K562 (cell line): ENCODE data around the gene PNRC2. TPM values are rescaled to one million over a fixed set of nuclear protein-coding genes. Genes with fewer than 3 reads are reported as not detected.
A peak's percentile ranks its signal among the peaks of the same experiment; 100 is the strongest.

Source experiments
- BRD9 ChIP-seq: fragments of 450-650 bp; IDR thresholded peaks from 2 replicates; pipeline ENCODE4 v1.6.1; 2018; ENCODE audit warnings: low read depth; ENCODE audit not compliant: partially characterized antibody
- CCNT2 ChIP-seq: IDR thresholded peaks from 2 replicates; pipeline ENCODE4 v1.6.1; 2011; ENCODE audit warnings: borderline replicate concordance, low read depth, mild to moderate bottlenecking, moderate library complexity, mixed read lengths, low read length; ENCODE audit not compliant: insufficient read length; ENCODE audit errors: extremely low read depth
- DEAF1 ChIP-seq: fragments of 450-650 bp; formaldehyde crosslinking; IDR thresholded peaks from 2 replicates; pipeline ENCODE4 v1.4.0; 2020; ENCODE audit warnings: mild to moderate bottlenecking, moderate library complexity
- DPF2 ChIP-seq: fragments of 450-650 bp; IDR thresholded peaks from 2 replicates; pipeline ENCODE4 v1.6.1; 2016
- E2F5 ChIP-seq: sonication (generic); formaldehyde crosslinking; IDR thresholded peaks from 2 replicates; pipeline ENCODE4 v1.8.0; 2022; ENCODE audit warnings: mild to moderate bottlenecking, missing genetic modification reagents
- FOXP1 ChIP-seq: sonication (generic); formaldehyde crosslinking; IDR thresholded peaks from 2 replicates; pipeline ENCODE4 v1.8.0; 2022; ENCODE audit warnings: mild to moderate bottlenecking, missing genetic modification reagents
- GABPB1 ChIP-seq: sonication (generic); formaldehyde crosslinking; IDR thresholded peaks from 2 replicates; pipeline ENCODE4 v1.8.0; 2022; ENCODE audit warnings: mild to moderate bottlenecking, missing genetic modification reagents
- GATAD2B ChIP-seq: fragments of 450-650 bp; IDR thresholded peaks from 2 replicates; pipeline ENCODE4 v1.6.1; 2017; ENCODE audit warnings: mild to moderate bottlenecking, borderline replicate concordance
- HDGF ChIP-seq: fragments of 450-650 bp; IDR thresholded peaks from 2 replicates; pipeline ENCODE4 v1.6.1; 2016
- HNRNPLL ChIP-seq: fragments of 200-400 bp; formaldehyde crosslinking; IDR thresholded peaks from 2 replicates; pipeline ENCODE4 v1.6.1; 2017; ENCODE audit warnings: low read length, low read depth, mild to moderate bottlenecking; ENCODE audit not compliant: poor library complexity, severe bottlenecking
- ID3 ChIP-seq, 2 experiments: fragments of 250-450 bp in 1 of 2; fragments of 450-650 bp in 1 of 2; sonication (Bioruptor Pico) in 1 of 2; IDR thresholded peaks; 2 replicates each; pipeline versions ENCODE4 v1.6.1 to v1.8.0; 2016 to 2021; ENCODE audit warnings: mild to moderate bottlenecking in 2 of 2, moderate library complexity in 2 of 2, missing compliant biosample characterization in 1 of 2, missing genetic modification characterization in 1 of 2
- KAT8 ChIP-seq: fragments of 450-650 bp; IDR thresholded peaks from 2 replicates; pipeline ENCODE4 v1.6.1; 2016; ENCODE audit warnings: low read depth, mild to moderate bottlenecking
- KDM4B ChIP-seq, 2 experiments: fragments of 450-650 bp in 1 of 2; sonication (generic) in 1 of 2; IDR thresholded peaks; 2 replicates each; pipeline ENCODE4 v1.6.1; 2016 to 2017; ENCODE audit warnings: borderline replicate concordance in 2 of 2, antibody characterized with exemption in 1 of 2, low read depth in 1 of 2, mild to moderate bottlenecking in 1 of 2
- MTA2 ChIP-seq: fragments of 450-650 bp; IDR thresholded peaks from 2 replicates; pipeline ENCODE4 v1.6.1; 2016; ENCODE audit warnings: low read depth
- MTF1 ChIP-seq: fragments of 250-450 bp; sonication (Bioruptor Pico); IDR thresholded peaks from 2 replicates; pipeline ENCODE4 v1.9.0; 2021; ENCODE audit warnings: moderate library complexity, mild to moderate bottlenecking, inconsistent platforms, borderline replicate concordance
- MYBL2 ChIP-seq, 2 experiments: fragments of 450-650 bp in 1 of 2; sonication (generic) in 1 of 2; formaldehyde crosslinking in 1 of 2; IDR thresholded peaks; 2 replicates each; pipeline versions ENCODE4 v1.6.1 to v1.8.1; 2017 to 2022; ENCODE audit warnings: borderline replicate concordance in 1 of 2, inconsistent platforms in 1 of 2, low read depth in 1 of 2, mild to moderate bottlenecking in 1 of 2, missing genetic modification reagents in 1 of 2, moderate library complexity in 1 of 2
- NFXL1 ChIP-seq: fragments of 450-650 bp; formaldehyde crosslinking; IDR thresholded peaks from 2 replicates; pipeline ENCODE4 v1.4.0; 2021; ENCODE audit warnings: mild to moderate bottlenecking
- NR0B1 ChIP-seq: fragments of 450-650 bp; IDR thresholded peaks from one replicate; pipeline ENCODE4 v1.6.1; 2018; ENCODE audit warnings: mild to moderate bottlenecking, moderate library complexity; ENCODE audit not compliant: partially characterized antibody
- SIN3A ChIP-seq, 2 experiments: fragments of 150-350 bp in 1 of 2; IDR thresholded peaks; 2 replicates each; pipeline ENCODE4 v1.6.1; 2011 to 2016; ENCODE audit warnings: borderline replicate concordance in 2 of 2, low read depth in 2 of 2, low read length in 2 of 2, mild to moderate bottlenecking in 2 of 2, moderate library complexity in 2 of 2; ENCODE audit not compliant: control insufficient read depth in 1 of 2
- TAF1 ChIP-seq: IDR thresholded peaks from 2 replicates; pipeline ENCODE4 v1.6.1; 2011; ENCODE audit warnings: mild to moderate bottlenecking, low read length, moderate library complexity; ENCODE audit not compliant: insufficient read depth, control insufficient read depth, severe bottlenecking; ENCODE audit errors: extremely low read depth
- ZBTB12 ChIP-seq: fragments of 250-450 bp; sonication (Bioruptor Pico); IDR thresholded peaks from 2 replicates; pipeline ENCODE4 v1.4.0; 2020
- ZNF445 ChIP-seq: fragments of 250-450 bp; sonication (Bioruptor Pico); IDR thresholded peaks from 2 replicates; pipeline ENCODE4 v1.4.0; 2020; ENCODE audit warnings: low read depth, mild to moderate bottlenecking, moderate library complexity
- ZNF668 ChIP-seq: fragments of 250-450 bp; sonication (Bioruptor Pico); IDR thresholded peaks from 2 replicates; pipeline ENCODE4 v1.8.0; 2022; ENCODE audit warnings: mild to moderate bottlenecking, inconsistent platforms
- polyA plus RNA-seq, 8 experiments: library from polyadenylated mRNA; depleted of rRNA in 4 of 8; stranded (reverse) in 5 of 8; unstranded in 3 of 8; fragments of >200 nt; fragmentation: Nextera tagmentation in 2 of 8; fragmentation: Illumina TruSeq in 1 of 8; extraction: Ambion mirVana in 2 of 8; extraction: Trizol in 1 of 8; gene quantifications; 2 replicates each; pipeline versions ENCODE4 v1.2.1 to v1.2.3, GENCODE V29; 2011 to 2014; ENCODE audit warnings: inconsistent platforms in 1 of 8, missing spikeins in 1 of 8
- total RNA-seq, 7 experiments: library from RNA; depleted of rRNA in 6 of 7; stranded (reverse); fragments of >200 nt in 6 of 7; fragmentation: Illumina TruSeq in 2 of 7; extraction: Trizol in 2 of 7; gene quantifications; 2 replicates each; pipeline versions ENCODE4 v1.2.1 to v1.2.3, GENCODE V29; 2011 to 2021; ENCODE audit warnings: low replicate concordance in 1 of 7

Gene PNRC2
- total and polyA plus RNA-seq, 9 of the 15 experiments (the other 6 are each of a cell fraction or from before 2014, with no cell fraction given), result 127 to 303 (median 203) TPM

GRCh38 chr1:23980728-23981070 lies 21.1 kb downstream of the PNRC2 start (continued):
- TF ChIP-seq ZBTB12 (CRISPR knock-in tag) (no peak), KAT8 (peak; percentile 37; the same call in 1 of the 2 replicates), NR0B1 (no peak), ZNF668 (no peak), HNRNPLL (no peak), TAF1 (no peak), DPF2 (peak; percentile 68), ZNF445 (no peak; the same call in 1 of the 2 replicates), HDGF (no peak; the same call in 1 of the 2 replicates), KDM4B (IDR thresholded peaks at IDR 0.05; ENCODE audit: borderline replicate concordance in 2 of 2, low read depth in 1 of 2) (no peak), MTF1 (no peak), GABPB1 (no peak), MTA2 (0 out of 2 replicates have a peak, but pooled peaks have one; percentile 30), NFXL1 (CRISPR knock-in tag) (no peak), CCNT2 (no peak), E2F5 (CRISPR knock-in tag) (no peak), GATAD2B (peak; percentile 74; the same call in 1 of the 2 replicates), SIN3A (IDR thresholded peaks at IDR 0.05; ENCODE audit: borderline replicate concordance in 2 of 2, control insufficient read depth in 1 of 2, low read depth in 2 of 2, low read length in 2 of 2) (no peak), DEAF1 (CRISPR knock-in tag) (no peak; the same call in 1 of the 2 replicates), BRD9 (peak; percentile 15), ID3 (CRISPR knock-in tag; IDR thresholded peaks at IDR 0.05) (no peak), ID3 (tag; IDR thresholded peaks at IDR 0.05) (peak; percentile 78; the same call in 1 of the 2 replicates), MYBL2 (IDR thresholded peaks at IDR 0.05; ENCODE audit: low read depth) (no peak), MYBL2 (CRISPR knock-in tag; IDR thresholded peaks at IDR 0.05; ENCODE audit: borderline replicate concordance) (no peak), FOXP1 (no peak)
